Measurements from ENCODE around the gene VWA2. TPM values are rescaled to one million over a fixed set of nuclear protein-coding genes. Genes with fewer than 3 reads are reported as not detected.

The VWA2 gene
- total and polyA plus RNA-seq, 7 experiments from 2014 or later, result 0.11 to 0.27 TPM; not detected in 5

DNA sequence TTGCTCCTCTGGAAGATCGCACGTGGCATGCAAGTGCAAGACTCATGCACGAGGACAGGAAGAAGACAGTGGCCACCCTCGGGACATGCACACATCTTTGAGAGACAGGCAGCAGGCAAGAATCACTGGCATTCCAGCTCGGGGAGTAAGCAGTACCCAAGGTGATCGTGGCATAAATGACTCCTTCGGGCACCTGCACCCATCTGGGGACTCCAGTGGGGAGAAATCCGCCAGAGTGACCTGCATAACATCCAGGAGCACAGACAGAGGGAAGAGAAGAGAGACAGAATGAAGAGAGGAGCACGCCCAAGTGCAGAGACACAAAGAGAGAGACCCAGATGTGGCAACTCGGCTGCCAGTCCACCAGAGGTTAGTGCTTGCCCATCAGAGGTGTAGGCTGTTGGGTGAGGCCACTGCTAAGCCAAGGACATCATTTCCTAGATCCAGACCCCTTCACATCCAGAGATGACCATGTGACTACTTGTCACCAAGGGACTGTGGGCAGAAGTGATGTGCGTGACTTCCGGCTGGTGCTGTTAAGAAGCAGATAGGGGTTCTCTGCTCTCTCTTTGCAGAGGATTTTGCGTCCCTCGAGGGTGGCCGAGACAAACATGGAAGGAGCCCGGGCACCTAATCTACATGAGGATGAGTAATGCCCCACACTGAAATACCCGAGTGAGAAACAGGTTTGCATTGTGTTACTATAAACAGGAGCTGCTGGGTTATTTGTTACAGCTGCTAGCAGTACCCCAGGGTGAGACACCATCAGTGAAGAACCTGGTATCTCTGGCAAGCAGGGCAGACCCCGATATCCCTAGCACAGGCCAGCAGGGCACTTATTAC is 80.6 kb downstream of the VWA2 start:
- Mint-ChIP-seq H3K27ac (no peak overlapping the region), H3K4me3 (no peak overlapping the region), H3K27me3 (peaks cover 0 to 6% (median 2%) of the 10 kb centered on the region in 5 donors), H3K9me3 (no peaks in the 10 kb centered on the region), H3K36me3 (no peaks in the 10 kb centered on the region), H3K4me1 (no peaks in the 10 kb centered on the region)
- POLR2A ChIA-PET, result no interaction called here
- no peak for DNase-seq
- H3K27ac ChIP-seq (ENCODE audit: low read depth, low read length), result no peak overlapping the region
- no peaks in the 10 kb centered on the region for H3K9me3 ChIP-seq (ENCODE audit: control insufficient read depth in 2 of 3, low read length in 3 of 3)
- no peak overlapping the region for H3K4me3 ChIP-seq (ENCODE audit: low read length)
- H3K4me1 ChIP-seq (ENCODE audit: control insufficient read depth in 2 of 2, insufficient read depth in 2 of 2, low read length in 2 of 2), result no peaks in the 10 kb centered on the region
- H3K36me3 ChIP-seq (ENCODE audit: control insufficient read depth in 2 of 3, insufficient read depth in 3 of 3, low read length in 3 of 3), result no peaks in the 10 kb centered on the region
- CTCF ChIA-PET, result interaction anchor here (1.4 kb wide), 1 partner anchor 16 kb away, joined by 3 read pairs; no protein-coding TSS in a partner anchor
- intact Hi-C loops (cut with micrococcal nuclease), result no loop called here
- no peaks in the 10 kb centered on the region for H3K27me3 ChIP-seq (ENCODE audit: control insufficient read depth in 2 of 2, insufficient read depth in 2 of 2, low read length in 2 of 2)
- no peak for ATAC-seq

DNA sequence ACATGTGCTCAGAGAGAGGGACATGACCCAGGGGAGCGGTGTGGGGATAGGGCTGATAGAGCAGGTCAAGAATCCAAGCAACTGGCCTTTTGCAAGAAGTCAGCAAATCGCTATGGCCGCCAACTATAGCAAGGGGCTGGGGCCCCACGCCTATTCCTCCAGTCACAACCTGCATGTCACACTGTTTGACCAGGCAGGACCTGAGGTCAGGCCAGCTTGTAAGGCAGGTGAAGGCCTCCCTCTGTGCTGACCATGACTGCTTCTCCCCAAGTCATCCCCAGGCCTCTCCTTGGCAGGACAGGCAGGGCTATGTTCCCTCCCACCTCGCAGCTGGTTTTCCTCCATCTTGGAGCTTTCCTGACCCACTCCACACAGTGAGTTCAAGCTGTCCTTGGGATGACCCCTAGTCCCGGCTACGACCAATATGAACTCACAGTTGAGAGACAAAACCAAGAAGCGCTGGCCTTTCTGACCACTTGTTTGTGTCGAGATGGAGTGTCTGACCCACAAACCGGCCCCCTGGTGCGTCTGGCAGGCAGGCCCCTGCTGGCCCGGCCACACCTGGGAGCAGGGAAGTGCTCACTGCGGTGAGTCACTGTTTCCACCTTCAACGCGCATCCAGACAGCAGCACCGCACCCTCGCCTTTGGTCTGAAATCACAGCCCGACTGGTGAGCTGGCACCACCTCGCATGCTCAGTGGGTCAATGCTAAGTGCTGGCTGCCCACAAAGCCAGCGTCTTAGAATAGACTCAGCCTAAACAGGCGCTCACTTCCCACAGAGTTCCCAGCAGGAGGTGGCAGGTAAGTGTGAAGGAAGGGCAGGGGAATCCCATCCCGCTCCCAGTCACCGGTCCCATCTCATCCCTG is 81.4 kb downstream of the VWA2 start:
- Histone ChIP-seq H3K4me3 (ENCODE audit: low read length) (no peak overlapping the region), H3K4me1 (ENCODE audit: control insufficient read depth in 2 of 2, insufficient read depth in 2 of 2, low read length in 2 of 2) (no peaks in the 10 kb centered on the region), H3K9me3 (ENCODE audit: control insufficient read depth in 2 of 3, low read length in 3 of 3) (no peaks in the 10 kb centered on the region), H3K36me3 (ENCODE audit: control insufficient read depth in 2 of 3, insufficient read depth in 3 of 3, low read length in 3 of 3) (no peaks in the 10 kb centered on the region), H3K27ac (ENCODE audit: low read depth, low read length) (no peak overlapping the region), H3K27me3 (ENCODE audit: control insufficient read depth in 2 of 2, insufficient read depth in 2 of 2, low read length in 2 of 2) (no peaks in the 10 kb centered on the region)
- Mint-ChIP-seq H3K36me3 (no peaks in the 10 kb centered on the region), H3K9me3 (no peaks in the 10 kb centered on the region), H3K4me1 (no peaks in the 10 kb centered on the region), H3K27me3 (peaks cover 0 to 6% (median 2%) of the 10 kb centered on the region in 5 donors), H3K27ac (no peak overlapping the region), H3K4me3 (no peak overlapping the region)
- intact Hi-C loops (cut with micrococcal nuclease), result no loop called here
- DNase-seq (no peak), ATAC-seq (no peak)
- ChIA-PET POLR2A (no interaction called here), CTCF (interaction anchor here (1.4 kb wide), 1 partner anchor 16 kb away, joined by 3 read pairs; no protein-coding TSS in a partner anchor)

DNA sequence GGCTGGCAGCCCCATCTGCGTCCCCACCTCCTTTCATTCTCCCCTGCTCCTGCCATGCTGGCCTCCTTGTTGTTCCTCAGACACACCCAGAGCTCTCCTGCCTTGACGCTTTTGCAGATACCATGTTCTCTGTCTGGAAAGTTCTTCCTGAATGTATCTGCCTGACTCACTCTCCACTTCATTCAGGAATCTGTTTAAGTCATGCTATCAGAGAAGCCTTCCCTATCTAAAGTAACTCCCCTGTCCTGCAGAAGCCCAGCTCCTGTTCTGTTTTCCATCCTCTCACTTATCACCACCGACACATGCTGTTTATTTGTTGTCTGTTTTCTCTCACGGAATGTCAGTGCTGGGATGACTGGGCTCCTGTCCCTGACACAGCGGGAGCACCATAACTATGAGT is 83.3 kb downstream of the VWA2 start:
- no peaks in the 10 kb centered on the region for H3K9me3 Mint-ChIP-seq
- Histone ChIP-seq H3K9me3 (ENCODE audit: control insufficient read depth in 2 of 3, low read length in 3 of 3) (no peaks in the 10 kb centered on the region), H3K27ac (ENCODE audit: low read depth, low read length) (no peak overlapping the region), H3K4me1 (ENCODE audit: control insufficient read depth in 2 of 2, insufficient read depth in 2 of 2, low read length in 2 of 2) (no peaks in the 10 kb centered on the region), H3K27me3 (ENCODE audit: control insufficient read depth in 2 of 2, insufficient read depth in 2 of 2, low read length in 2 of 2) (no peaks in the 10 kb centered on the region), H3K4me3 (ENCODE audit: low read length) (no peak overlapping the region), H3K36me3 (ENCODE audit: control insufficient read depth in 2 of 3, insufficient read depth in 3 of 3, low read length in 3 of 3) (no peaks in the 10 kb centered on the region)
- H3K4me3 Mint-ChIP-seq, result no peak overlapping the region
- CTCF ChIA-PET, result interaction anchor here (1.2 kb wide), 1 partner anchor 18 kb away, joined by 3 read pairs; no protein-coding TSS in a partner anchor
- intact Hi-C loops (cut with micrococcal nuclease), result no loop called here
- DNase-seq, result no peak
- no peaks in the 10 kb centered on the region for H3K4me1 Mint-ChIP-seq
- no peak overlapping the region for H3K27ac Mint-ChIP-seq
- POLR2A ChIA-PET, result no interaction called here
- no peaks in the 10 kb centered on the region for H3K36me3 Mint-ChIP-seq
- H3K27me3 Mint-ChIP-seq, result peaks cover 0 to 6% (median 0%) of the 10 kb centered on the region in 5 donors
- no peak for ATAC-seq

DNA sequence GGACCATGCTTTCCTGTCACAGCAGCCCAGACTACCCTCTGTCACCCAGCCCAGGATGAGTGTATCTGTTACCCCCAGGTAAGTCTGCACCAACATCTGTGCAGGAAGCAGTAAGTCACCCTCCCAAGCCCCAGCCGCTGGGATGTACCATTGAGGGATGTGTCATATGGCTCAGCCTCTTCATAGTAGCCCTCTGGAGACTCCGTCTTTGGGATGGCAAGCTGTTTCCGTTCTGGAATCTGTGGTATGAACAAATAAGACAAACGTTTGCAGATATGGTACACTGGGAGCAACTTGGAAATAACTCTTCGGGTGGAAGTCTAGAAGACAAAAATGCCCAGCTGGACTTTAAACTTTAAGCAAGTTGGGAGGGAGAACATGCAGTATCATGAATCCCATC is 84.0 kb downstream of the VWA2 start:
- H3K4me1 Mint-ChIP-seq, result no peaks in the 10 kb centered on the region
- intact Hi-C loops (cut with micrococcal nuclease), result no loop called here
- CTCF ChIA-PET, result interaction anchor here (1.2 kb wide), 1 partner anchor 19 kb away, joined by 3 read pairs; no protein-coding TSS in a partner anchor

DNA sequence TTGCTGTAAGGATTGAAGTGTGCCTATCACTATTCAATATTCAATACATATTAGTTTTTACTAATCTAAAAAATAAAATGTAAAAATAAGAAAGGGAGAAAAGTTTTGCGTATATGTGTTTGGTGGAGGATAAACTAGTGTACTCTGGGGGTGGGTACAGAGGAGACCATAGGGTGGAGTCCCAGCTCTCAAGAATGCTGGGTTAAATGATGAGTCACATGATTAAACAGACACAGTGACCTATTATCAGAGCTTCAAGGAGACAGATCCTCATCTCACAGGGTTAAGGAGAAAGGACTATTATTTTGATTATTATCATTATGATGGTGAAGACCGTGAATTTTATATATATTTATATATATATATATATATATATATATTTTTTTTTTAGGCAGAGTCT is 87.7 kb downstream of the VWA2 start:
- H3K27me3 Mint-ChIP-seq, result no peaks in the 10 kb centered on the region
- no peak overlapping the region for H3K27ac ChIP-seq (ENCODE audit: low read depth, low read length)
- ChIA-PET CTCF (no interaction called here), POLR2A (no interaction called here)
- no peak overlapping the region for H3K27ac Mint-ChIP-seq
- no peaks in the 10 kb centered on the region for H3K36me3 Mint-ChIP-seq
- no peaks in the 10 kb centered on the region for H3K4me1 ChIP-seq (ENCODE audit: control insufficient read depth in 2 of 2, insufficient read depth in 2 of 2, low read length in 2 of 2)
- H3K9me3 Mint-ChIP-seq, result no peaks in the 10 kb centered on the region
- H3K4me3 Mint-ChIP-seq, result no peak overlapping the region
- H3K9me3 ChIP-seq (ENCODE audit: control insufficient read depth in 2 of 3, low read length in 3 of 3), result no peaks in the 10 kb centered on the region
- H3K27me3 ChIP-seq (ENCODE audit: control insufficient read depth in 2 of 2, insufficient read depth in 2 of 2, low read length in 2 of 2), result no peaks in the 10 kb centered on the region
- ATAC-seq, result no peak
- no peaks in the 10 kb centered on the region for H3K4me1 Mint-ChIP-seq
- no peak overlapping the region for H3K4me3 ChIP-seq (ENCODE audit: low read length)
- DNase-seq, result no peak
- intact Hi-C loops (cut with micrococcal nuclease), result no loop called here
- no peaks in the 10 kb centered on the region for H3K36me3 ChIP-seq (ENCODE audit: control insufficient read depth in 2 of 3, insufficient read depth in 3 of 3, low read length in 3 of 3)

More for the DNA sequence above, 84.0 kb downstream of the VWA2 start:
- POLR2A ChIA-PET, result no interaction called here
- H3K4me1 ChIP-seq (ENCODE audit: control insufficient read depth in 2 of 2, insufficient read depth in 2 of 2, low read length in 2 of 2), result no peaks in the 10 kb centered on the region
- Mint-ChIP-seq H3K27ac (no peak overlapping the region), H3K4me3 (no peak overlapping the region), H3K27me3 (peaks cover 0 to 6% (median 0%) of the 10 kb centered on the region in 5 donors), H3K9me3 (no peaks in the 10 kb centered on the region), H3K36me3 (no peaks in the 10 kb centered on the region)
- H3K4me3 ChIP-seq (ENCODE audit: low read length), result no peak overlapping the region
- H3K27me3 ChIP-seq (ENCODE audit: control insufficient read depth in 2 of 2, insufficient read depth in 2 of 2, low read length in 2 of 2), result no peaks in the 10 kb centered on the region
- H3K36me3 ChIP-seq (ENCODE audit: control insufficient read depth in 2 of 3, insufficient read depth in 3 of 3, low read length in 3 of 3), result no peaks in the 10 kb centered on the region
- no peaks in the 10 kb centered on the region for H3K9me3 ChIP-seq (ENCODE audit: control insufficient read depth in 2 of 3, low read length in 3 of 3)
- no peak for ATAC-seq
- no peak for DNase-seq
- no peak overlapping the region for H3K27ac ChIP-seq (ENCODE audit: low read depth, low read length)

DNA sequence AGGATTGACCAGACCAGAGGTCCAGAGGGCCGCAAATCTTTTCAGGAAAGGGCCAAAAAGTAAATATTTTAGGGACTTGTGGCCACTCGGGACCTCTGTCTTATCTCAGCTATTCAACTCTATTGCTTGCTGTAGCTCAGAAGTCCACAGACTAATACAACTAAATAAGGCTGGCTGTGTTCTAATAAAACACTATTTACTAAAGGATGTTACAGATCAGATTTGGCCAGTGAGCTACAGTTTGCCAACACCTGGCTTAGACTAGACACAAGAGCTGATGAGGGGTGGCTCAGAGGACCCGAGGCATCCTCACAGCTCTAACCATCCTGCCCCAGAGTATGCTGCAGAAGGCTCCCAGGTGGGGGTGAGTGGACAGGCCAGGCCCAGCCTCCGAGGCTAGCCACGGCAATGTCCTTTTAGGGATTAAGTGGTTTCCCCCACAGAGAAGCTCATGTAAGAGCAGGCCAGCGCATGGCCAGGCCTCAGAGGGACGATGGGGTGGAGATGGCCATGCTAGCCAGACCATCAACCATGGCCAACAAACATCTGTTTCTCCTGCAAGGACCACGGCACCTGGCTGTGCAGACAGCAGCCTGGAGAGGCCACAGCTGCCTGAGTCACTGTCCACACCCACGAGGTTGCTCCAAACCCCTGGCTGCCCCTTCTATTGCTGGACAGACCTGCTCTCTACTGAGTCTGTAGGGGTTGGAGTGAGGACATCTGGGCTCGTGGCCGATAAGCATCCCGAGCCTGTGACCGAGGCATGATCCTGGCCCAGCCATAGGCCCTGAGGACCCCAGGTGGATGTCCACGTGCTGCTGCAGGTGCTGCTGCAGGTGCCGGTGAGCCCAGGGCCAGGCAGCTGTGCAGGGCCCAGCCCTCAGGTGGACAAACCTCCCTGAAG is 88.7 kb downstream of the VWA2 start:
- Mint-ChIP-seq H3K36me3 (no peaks in the 10 kb centered on the region), H3K9me3 (no peaks in the 10 kb centered on the region), H3K4me1 (no peaks in the 10 kb centered on the region), H3K27ac (no peak overlapping the region), H3K27me3 (no peaks in the 10 kb centered on the region), H3K4me3 (no peak overlapping the region)
- intact Hi-C loops (cut with micrococcal nuclease), result no loop called here
- Histone ChIP-seq H3K27me3 (ENCODE audit: control insufficient read depth in 2 of 2, insufficient read depth in 2 of 2, low read length in 2 of 2) (no peaks in the 10 kb centered on the region), H3K9me3 (ENCODE audit: control insufficient read depth in 2 of 3, low read length in 3 of 3) (no peaks in the 10 kb centered on the region), H3K4me1 (ENCODE audit: control insufficient read depth in 2 of 2, insufficient read depth in 2 of 2, low read length in 2 of 2) (no peaks in the 10 kb centered on the region), H3K36me3 (ENCODE audit: control insufficient read depth in 2 of 3, insufficient read depth in 3 of 3, low read length in 3 of 3) (no peaks in the 10 kb centered on the region), H3K27ac (ENCODE audit: low read depth, low read length) (no peak overlapping the region), H3K4me3 (ENCODE audit: low read length) (no peak overlapping the region)
- CTCF ChIA-PET, result no interaction called here
- DNase-seq, result no peak
- POLR2A ChIA-PET, result no interaction called here
- peak; percentile 4 for ATAC-seq

All from naive thymus-derived CD4-positive, alpha-beta T cell (primary cell).